B cell (primary cell): ENCODE results near the gene ZNF878. TPM values are rescaled to one million over a fixed set of nuclear protein-coding genes. Genes with fewer than 3 reads are reported as not detected.

Experiments
- ATAC-seq: fragments of 200-7000 bp; cut with Tn5 transposase; one replicate; pipeline ENCODE4 v1.10.0; 2021; ENCODE audit warnings: low read depth, mild to moderate bottlenecking, moderate number of reproducible peaks, moderate library complexity
- CTCF ChIA-PET: fragments of 350-600 bp; sonication (Branson Sonifier 250); formaldehyde crosslinking; loops from one replicate; lab custom pipeline; 2021; ENCODE audit warnings: antibody characterized with exemption, inconsistent platforms; lab: Charles Lee
- POLR2A ChIA-PET: fragments of 350-600 bp; sonication (Branson Sonifier 250); formaldehyde crosslinking; loops from one replicate; lab custom pipeline; 2021; ENCODE audit warnings: antibody characterized with exemption; lab: Charles Lee
- DNase-seq: peaks from one replicate; pipeline ENCODE4 v3.0.0; 2013
- H2AFZ ChIP-seq: 2 replicates; pipeline ENCODE4 v1.6.1; 2012; ENCODE audit warnings: mild to moderate bottlenecking, low read depth, low read length; ENCODE audit not compliant: insufficient read depth, poor library complexity, severe bottlenecking
- H3K27ac ChIP-seq, 2 donors: 1 replicate in 1 of 2; 2 replicates in 1 of 2; pipeline ENCODE4 v1.5.1; 2012 to 2013; ENCODE audit warnings: low read length in 2 of 2, mild to moderate bottlenecking in 2 of 2, moderate library complexity in 1 of 2
- H3K27me3 ChIP-seq, 4 experiments: fragments of 200-600 bp in 1 of 4; sonication (generic) in 1 of 4; replicated peaks in 1 of 4; 1 replicate in 2 of 4; 2 replicates in 2 of 4; pipeline versions ENCODE4 v1.6.1 to v1.7.0; 2013 to 2016; ENCODE audit warnings: low read length in 3 of 4, mild to moderate bottlenecking in 2 of 4, mixed read lengths in 1 of 4, moderate library complexity in 1 of 4; ENCODE audit not compliant: insufficient read depth in 4 of 4, control insufficient read depth in 3 of 4; ENCODE audit errors: control extremely low read depth in 1 of 4
- H3K36me3 ChIP-seq, 2 experiments: replicated peaks in 1 of 2; 1 replicate in 1 of 2; 2 replicates in 1 of 2; pipeline versions ENCODE4 v1.6.1 to v1.7.1; 2013; ENCODE audit warnings: low read length in 1 of 2; ENCODE audit not compliant: insufficient read depth in 2 of 2, control insufficient read depth in 1 of 2; ENCODE audit errors: control extremely low read depth in 1 of 2, extremely low read depth in 1 of 2
- H3K4me1 ChIP-seq, 2 donors: fragments of 200-600 bp in 1 of 2; sonication (generic) in 1 of 2; 1 replicate in 1 of 2; 2 replicates in 1 of 2; pipeline versions ENCODE4 v1.5.1 to v1.6.1; 2013 to 2017; ENCODE audit warnings: low read length in 2 of 2; ENCODE audit not compliant: control insufficient read depth in 2 of 2, insufficient read depth in 2 of 2
- H3K4me2 ChIP-seq: replicated peaks from 2 replicates; pipeline ENCODE3; 2012; ENCODE audit warnings: mild to moderate bottlenecking, low read depth, low read length; ENCODE audit not compliant: poor library complexity, severe bottlenecking
- H3K4me3 ChIP-seq, 5 experiments: fragments of 200-600 bp in 1 of 5; sonication (generic) in 1 of 5; 1 replicate in 3 of 5; 2 replicates in 2 of 5; pipeline versions ENCODE4 v1.5.1 to v1.7.0; 2011 to 2016; ENCODE audit warnings: low read length in 4 of 5, mild to moderate bottlenecking in 4 of 5, low read depth in 2 of 5, control low read depth in 1 of 5, moderate library complexity in 1 of 5; ENCODE audit not compliant: insufficient read depth in 1 of 5; ENCODE audit errors: control extremely low read depth in 1 of 5, extremely low read depth in 1 of 5
- H3K79me2 ChIP-seq: fragments of 200-600 bp; sonication (generic); one replicate; pipeline ENCODE4 v1.6.0; 2016; ENCODE audit warnings: low read length; ENCODE audit not compliant: control insufficient read depth, insufficient read depth
- H3K9ac ChIP-seq: fragments of 200-600 bp; sonication (generic); 2 replicates; pipeline ENCODE4 v1.6.1; 2017; ENCODE audit warnings: mild to moderate bottlenecking, low read length, moderate library complexity
- H3K9me3 ChIP-seq, 3 donors: one replicate each; pipeline versions ENCODE4 v1.6.1 to v1.7.1; 2013; ENCODE audit warnings: low read length in 2 of 3; ENCODE audit not compliant: control insufficient read depth in 2 of 3, insufficient read depth in 1 of 3; ENCODE audit errors: control extremely low read depth in 1 of 3
- H4K20me1 ChIP-seq: 2 replicates; pipeline ENCODE4 v1.6.0; 2012; ENCODE audit warnings: mild to moderate bottlenecking, low read length; ENCODE audit not compliant: insufficient read depth, control insufficient read depth, poor library complexity, severe bottlenecking
- H3K27ac Mint-ChIP-seq: one replicate; pipeline ENCODE4 v1.8.0; 2021; ENCODE audit warnings: mixed read lengths
- H3K27me3 Mint-ChIP-seq: one replicate; pipeline ENCODE4 v1.8.0; 2021; ENCODE audit warnings: mixed read lengths
- H3K4me1 Mint-ChIP-seq: one replicate; pipeline ENCODE4 v1.8.0; 2021; ENCODE audit warnings: mixed read lengths
- H3K4me3 Mint-ChIP-seq: one replicate; pipeline ENCODE4 v1.8.0; 2021; ENCODE audit warnings: mixed read lengths
- H3K9me3 Mint-ChIP-seq: one replicate; pipeline ENCODE4 v1.8.0; 2022; ENCODE audit warnings: mixed read lengths; ENCODE audit not compliant: insufficient read depth
- CTCF ChIP-seq: fragments of 200-600 bp; IDR thresholded peaks from one replicate; pipeline ENCODE4 v1.8.0; 2022; ENCODE audit warnings: antibody characterized with exemption, mild to moderate bottlenecking
- EZH2 ChIP-seq: IDR thresholded peaks from 2 replicates; pipeline ENCODE4 v1.6.1; 2012; ENCODE audit warnings: borderline replicate concordance, low read depth, mild to moderate bottlenecking, moderate library complexity, low read length; ENCODE audit not compliant: insufficient read depth, poor library complexity, severe bottlenecking
- WGBS: methylation state at CpG from one replicate; pipeline ENCODE4 v1.1.5; 2013; ENCODE audit warnings: missing lambda C conversion rate; ENCODE audit not compliant: insufficient coverage; 5-methylcytosine and 5-hydroxymethylcytosine counted together
- intact Hi-C: fragments of 100-400 bp; cut with micrococcal nuclease; formaldehyde crosslinking; loops from one replicate; pipeline ENCODE4 v1.10.0; 2022
- polyA plus RNA-seq: library from polyadenylated mRNA; depleted of rRNA; stranded (reverse); fragments of >200 nt; gene quantifications from 2 replicates; pipeline ENCODE4 v1.2.3, GENCODE V29; 2012
- total RNA-seq, 2 donors: library from RNA; stranded (reverse); fragments of 120-200 nt in 1 of 2; gene quantifications; 1 replicate in 1 of 2; 2 replicates in 1 of 2; pipeline versions ENCODE4 v1.2.3 to v1.2.4, GENCODE V29; 2013 to 2022

The ZNF878 gene
- total and polyA plus RNA-seq, 2 donors (not counting 1 experiment from before 2014, with no cell fraction given), result 0.04 TPM; not detected in 1

- peak; percentile 63 for DNase-seq
- Histone ChIP-seq H2AFZ (peak overlapping the region; percentile 84), H3K4me2 (peak overlapping the region; percentile 91), H3K9ac (peak overlapping the region; percentile 77), H3K4me3 (peak overlapping the region; percentile 38 to 76 (median 57)), H3K9me3 (peaks cover 0 to 8% (median 0%) of the 10 kb centered on the region in 3 donors), H3K79me2 (no peaks in the 10 kb centered on the region), H3K27ac (peak overlapping the region in 1 of 2 donors; percentile 20), H3K27me3 (no peaks in the 10 kb centered on the region), H3K4me1 (peaks cover 6 to 14% of the 10 kb centered on the region in 2 donors), H4K20me1 (no peaks in the 10 kb centered on the region), H3K36me3 (no peaks in the 10 kb centered on the region)
- peaks cover 3% of the 10 kb centered on the region for H3K27me3 Mint-ChIP-seq
- peak overlapping the region; percentile 20 for H3K27ac Mint-ChIP-seq
- ChIA-PET CTCF (interaction anchor here (1.1 to 3.4 kb wide), 5 partner anchors 10 to 168 kb away, joined by 4 to 17 read pairs (median 6); partner anchors contain the start of gene ZNF20), POLR2A (no interaction called here)
- ATAC-seq, result peak; percentile 63
- WGBS, result 0% methylated on average over 48 of the region's 53 CpGs
- no peaks in the 10 kb centered on the region for H3K9me3 Mint-ChIP-seq
- TF ChIP-seq CTCF (no peak), EZH2 (no peak)
- H3K4me3 Mint-ChIP-seq, result peak overlapping the region; percentile 86
- intact Hi-C loops, result loop anchor here (2.0 kb wide), 1 partner anchor 27 kb away; the partner anchor contains the start of gene ZNF844
- peaks cover 12% of the 10 kb centered on the region for H3K4me1 Mint-ChIP-seq
These were observed 39.5 kb upstream of the ZNF878 start for GRCh38 chr19:12092065-12092867.

GRCh38 chr19:12090807-12091206 lies 38.0 kb upstream of the ZNF878 start:
- Histone ChIP-seq H3K9me3 (peaks cover 0 to 10% (median 0%) of the 10 kb centered on the region in 3 donors), H3K27ac (no peak overlapping the region), H3K4me2 (no peak overlapping the region), H3K79me2 (no peaks in the 10 kb centered on the region), H3K9ac (no peak overlapping the region), H2AFZ (no peak overlapping the region), H3K27me3 (no peaks in the 10 kb centered on the region), H3K36me3 (no peaks in the 10 kb centered on the region), H3K4me3 (no peak overlapping the region), H3K4me1 (peaks cover 6 to 14% of the 10 kb centered on the region in 2 donors), H4K20me1 (no peaks in the 10 kb centered on the region)
- Mint-ChIP-seq H3K27me3 (peaks cover 3% of the 10 kb centered on the region), H3K9me3 (no peaks in the 10 kb centered on the region), H3K4me1 (peaks cover 12% of the 10 kb centered on the region), H3K4me3 (peak overlapping the region; percentile 42), H3K27ac (no peak overlapping the region)
- DNase-seq (peak; percentile 65), ATAC-seq (peak; percentile 55)
- POLR2A ChIA-PET, result no interaction called here
- intact Hi-C loops, result loop anchor here (2.0 kb wide), 1 partner anchor 50 kb away; the partner anchor contains the start of gene ZNF20
- 43% methylated on average over 2 of the region's 5 CpGs for WGBS
- CTCF ChIA-PET, result interaction anchor here (0.5 to 3.4 kb wide), 8 partner anchors 17 to 1150 kb away, joined by 3 to 17 read pairs (median 6); partner anchors contain the start of gene ZNF20
- TF ChIP-seq EZH2 (no peak), CTCF (peak; percentile 68)
